GM12878 (cell line): ENCODE results near the gene ZNF280D. TPM values are rescaled to one million over a fixed set of nuclear protein-coding genes. Genes with fewer than 3 reads are reported as not detected.

ENCODE experiments used
- BACH1 ChIP-seq: fragments of 450-650 bp; IDR thresholded peaks from 2 replicates; pipeline ENCODE4 v1.6.1; 2017; ENCODE audit warnings: mild to moderate bottlenecking, borderline replicate concordance
- BHLHE40 ChIP-seq, 2 experiments: fragments of 450-650 bp in 1 of 2; IDR thresholded peaks; 2 replicates each; pipeline ENCODE4 v1.6.1; 2011 to 2017; ENCODE audit warnings: low read depth in 2 of 2, borderline replicate concordance in 1 of 2, improper control_type of control experiment in 1 of 2, low read length in 1 of 2, mild to moderate bottlenecking in 1 of 2
- CREM ChIP-seq: IDR thresholded peaks from 2 replicates; pipeline ENCODE4 v1.6.1; 2014; ENCODE audit warnings: antibody characterized with exemption, low read depth
- EGR1 ChIP-seq, 2 experiments: IDR thresholded peaks; 1 replicate in 1 of 2; 2 replicates in 1 of 2; pipeline ENCODE4 v1.6.1; 2011 to 2012; ENCODE audit warnings: low read depth in 2 of 2, low read length in 2 of 2, borderline replicate concordance in 1 of 2, mild to moderate bottlenecking in 1 of 2, moderate library complexity in 1 of 2
- HDAC2 ChIP-seq: fragments of 200-600 bp; sonication (generic); IDR thresholded peaks from 2 replicates; pipeline ENCODE4 v1.6.1; 2017
- IKZF2 ChIP-seq, 2 experiments: fragments of 450-650 bp; IDR thresholded peaks; 2 replicates each; pipeline ENCODE4 v1.6.1; 2017; ENCODE audit warnings: mild to moderate bottlenecking in 2 of 2, moderate library complexity in 2 of 2
- JUNB ChIP-seq: IDR thresholded peaks from 2 replicates; pipeline ENCODE4 v1.6.1; 2016; ENCODE audit warnings: antibody characterized with exemption, mild to moderate bottlenecking
- MEF2A ChIP-seq: IDR thresholded peaks from 2 replicates; pipeline ENCODE4 v1.6.1; 2011; ENCODE audit warnings: low read depth, mild to moderate bottlenecking, low read length, moderate library complexity; ENCODE audit not compliant: insufficient read depth
- MTA2 ChIP-seq: fragments of 450-650 bp; IDR thresholded peaks from 2 replicates; pipeline ENCODE4 v1.6.1; 2016; ENCODE audit warnings: low read depth, mild to moderate bottlenecking, moderate library complexity
- NR2F1 ChIP-seq: fragments of 450-650 bp; conservative IDR thresholded peaks from 2 replicates; pipeline ENCODE4 v1.6.1; 2017; ENCODE audit warnings: mild to moderate bottlenecking
- RCOR1 ChIP-seq: conservative IDR thresholded peaks from 2 replicates; pipeline ENCODE4 v1.6.1; 2012; ENCODE audit warnings: low read depth, low read length, improper control_type of control experiment
- RUNX3 ChIP-seq: IDR thresholded peaks from 2 replicates; pipeline ENCODE4 v1.6.1; 2012; ENCODE audit warnings: low read length, inconsistent platforms
- SIX5 ChIP-seq: IDR thresholded peaks from 2 replicates; pipeline ENCODE4 v1.6.1; 2011; ENCODE audit warnings: mild to moderate bottlenecking, low read depth, low read length, moderate library complexity; ENCODE audit not compliant: severe bottlenecking
- SP1 ChIP-seq: IDR thresholded peaks from one replicate; pipeline ENCODE4 v1.6.1; 2011; ENCODE audit warnings: low read depth, low read length
- YY1 ChIP-seq: IDR thresholded peaks from 2 replicates; pipeline ENCODE4 v1.6.1; 2011; ENCODE audit warnings: low read depth, mild to moderate bottlenecking, low read length
- polyA plus RNA-seq, 11 experiments: library from polyadenylated mRNA; depleted of rRNA in 4 of 11; unstranded in 6 of 11; stranded (reverse) in 5 of 11; fragments of >200 nt; fragmentation: Nextera tagmentation in 4 of 11; fragmentation: Illumina TruSeq in 1 of 11; extraction: Ambion mirVana in 4 of 11; extraction: Trizol in 1 of 11; gene quantifications; 1 replicate in 1 of 11; 2 replicates in 10 of 11; pipeline versions ENCODE4 v1.2.1 to v1.2.3, GENCODE V29; 2011 to 2016; ENCODE audit warnings: inconsistent platforms in 2 of 11, missing spikeins in 2 of 11, low read depth in 1 of 11
- total RNA-seq, 4 experiments: library from RNA; depleted of rRNA in 3 of 4; stranded (reverse); fragments of >200 nt in 3 of 4; fragmentation: Illumina TruSeq in 1 of 4; extraction: Trizol in 1 of 4; gene quantifications; 2 replicates each; pipeline versions ENCODE4 v1.2.1 to v1.2.3, GENCODE V29; 2013 to 2021
- TF ChIP-seq, protein P1 (sequence below): fragments of 450-650 bp; formaldehyde crosslinking; IDR thresholded peaks from 2 replicates; pipeline ENCODE4 v1.5.0; 2022; ENCODE audit warnings: mild to moderate bottlenecking, missing genetic modification characterization
- TF ChIP-seq, protein P2 (sequence below): IDR thresholded peaks from 2 replicates; pipeline ENCODE4 v1.6.1; 2012; ENCODE audit warnings: low read depth, low read length, improper control_type of control experiment
- TF ChIP-seq, protein P3 (sequence below): fragments of 450-650 bp; IDR thresholded peaks from 2 replicates; pipeline ENCODE4 v1.6.1; 2017; ENCODE audit warnings: mild to moderate bottlenecking, moderate library complexity
- TF ChIP-seq, protein P4 (sequence below): IDR thresholded peaks from 2 replicates; pipeline ENCODE4 v1.6.1; 2011; ENCODE audit warnings: low read depth, mild to moderate bottlenecking, low read length, moderate library complexity, borderline replicate concordance; ENCODE audit errors: extremely low read depth

Gene ZNF280D
- total and polyA plus RNA-seq, 10 of the 15 experiments (the other 5 are each of a cell fraction or from before 2014, with no cell fraction given) = 5.6 to 18.6 (median 8.6) TPM

DNA sequence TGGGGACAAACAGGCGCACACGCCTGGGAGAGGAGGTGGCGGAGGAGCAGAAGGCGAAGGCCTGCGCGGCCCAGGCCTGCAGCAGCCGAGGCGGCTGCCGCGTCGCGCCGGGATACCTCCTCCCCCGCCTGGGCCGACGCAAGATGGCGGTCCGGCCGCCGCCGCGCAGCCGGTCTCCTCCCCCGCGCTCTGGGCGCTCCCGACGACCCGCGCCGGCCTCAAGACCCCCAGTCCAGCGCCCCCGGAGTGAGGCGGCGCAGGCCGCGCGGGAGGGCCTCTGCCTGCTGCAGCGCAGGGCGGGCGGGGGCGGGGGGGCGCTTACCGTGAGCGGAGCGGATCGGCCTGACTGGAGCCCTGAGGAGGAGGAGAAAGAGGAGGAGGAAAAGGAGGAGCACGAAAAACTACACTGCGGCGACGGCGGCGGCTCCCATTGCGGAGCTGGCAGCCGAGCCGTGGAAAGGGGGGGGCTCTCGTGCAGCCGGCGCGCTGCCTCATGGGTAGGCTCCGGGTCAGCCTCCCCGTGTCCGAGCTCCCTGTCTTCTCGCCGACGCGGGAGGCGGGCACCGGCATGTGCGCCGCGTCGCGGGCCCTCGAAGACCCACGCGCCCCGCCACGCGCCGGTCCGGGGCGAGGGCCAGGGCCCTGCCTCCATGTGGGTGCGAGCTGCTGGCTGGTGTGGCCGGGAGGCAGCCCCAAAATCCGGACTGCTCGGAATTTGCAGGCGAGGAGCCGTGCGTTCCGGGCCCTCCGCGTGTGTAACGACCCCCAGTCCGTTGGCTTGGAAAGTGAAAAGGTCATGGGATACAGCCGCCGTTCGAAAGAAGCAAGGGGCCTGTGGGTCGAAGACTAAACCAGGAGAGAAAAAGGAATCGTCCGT is at the start of gene ZNF280D (continued):
- 0 out of 2 replicates have a peak, but pooled peaks have one; percentile 51 for TF ChIP-seq BACH1
- TF ChIP-seq MTA2 = no peak
- TF ChIP-seq IKZF2 (IDR thresholded peaks at IDR 0.05) = 0 out of 4 replicates have a peak, but pooled peaks of 1 of the 2 experiments have one; percentile 12
- TF ChIP-seq SP1 = peak; percentile 85
- 0 out of 2 replicates have a peak, but pooled peaks have one; percentile 36 for TF ChIP-seq RCOR1
- peak; percentile 36 for TF ChIP-seq NR2F1
- TF ChIP-seq YY1 = peak; percentile 95
- TF ChIP-seq, protein P1, sequence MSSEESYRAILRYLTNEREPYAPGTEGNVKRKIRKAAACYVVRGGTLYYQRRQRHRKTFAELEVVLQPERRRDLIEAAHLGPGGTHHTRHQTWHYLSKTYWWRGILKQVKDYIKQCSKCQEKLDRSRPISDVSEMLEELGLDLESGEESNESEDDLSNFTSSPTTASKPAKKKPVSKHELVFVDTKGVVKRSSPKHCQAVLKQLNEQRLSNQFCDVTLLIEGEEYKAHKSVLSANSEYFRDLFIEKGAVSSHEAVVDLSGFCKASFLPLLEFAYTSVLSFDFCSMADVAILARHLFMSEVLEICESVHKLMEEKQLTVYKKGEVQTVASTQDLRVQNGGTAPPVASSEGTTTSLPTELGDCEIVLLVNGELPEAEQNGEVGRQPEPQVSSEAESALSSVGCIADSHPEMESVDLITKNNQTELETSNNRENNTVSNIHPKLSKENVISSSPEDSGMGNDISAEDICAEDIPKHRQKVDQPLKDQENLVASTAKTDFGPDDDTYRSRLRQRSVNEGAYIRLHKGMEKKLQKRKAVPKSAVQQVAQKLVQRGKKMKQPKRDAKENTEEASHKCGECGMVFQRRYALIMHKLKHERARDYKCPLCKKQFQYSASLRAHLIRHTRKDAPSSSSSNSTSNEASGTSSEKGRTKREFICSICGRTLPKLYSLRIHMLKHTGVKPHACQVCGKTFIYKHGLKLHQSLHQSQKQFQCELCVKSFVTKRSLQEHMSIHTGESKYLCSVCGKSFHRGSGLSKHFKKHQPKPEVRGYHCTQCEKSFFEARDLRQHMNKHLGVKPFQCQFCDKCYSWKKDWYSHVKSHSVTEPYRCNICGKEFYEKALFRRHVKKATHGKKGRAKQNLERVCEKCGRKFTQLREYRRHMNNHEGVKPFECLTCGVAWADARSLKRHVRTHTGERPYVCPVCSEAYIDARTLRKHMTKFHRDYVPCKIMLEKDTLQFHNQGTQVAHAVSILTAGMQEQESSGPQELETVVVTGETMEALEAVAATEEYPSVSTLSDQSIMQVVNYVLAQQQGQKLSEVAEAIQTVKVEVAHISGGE = no peak
- no peak for TF ChIP-seq SIX5
- no peak for TF ChIP-seq JUNB
- TF ChIP-seq EGR1 (IDR thresholded peaks at IDR 0.05; ENCODE audit: borderline replicate concordance in 1 of 2, low read depth in 2 of 2, low read length in 2 of 2) = peak in 1 of 2 experiments; percentile 86; a peak in 2 of 3 replicates
- TF ChIP-seq, protein P2, sequence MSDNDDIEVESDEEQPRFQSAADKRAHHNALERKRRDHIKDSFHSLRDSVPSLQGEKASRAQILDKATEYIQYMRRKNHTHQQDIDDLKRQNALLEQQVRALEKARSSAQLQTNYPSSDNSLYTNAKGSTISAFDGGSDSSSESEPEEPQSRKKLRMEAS = peak; percentile 95
- no peak for TF ChIP-seq HDAC2
- no peak for TF ChIP-seq CREM
- TF ChIP-seq MEF2A = no peak
- TF ChIP-seq, protein P3, sequence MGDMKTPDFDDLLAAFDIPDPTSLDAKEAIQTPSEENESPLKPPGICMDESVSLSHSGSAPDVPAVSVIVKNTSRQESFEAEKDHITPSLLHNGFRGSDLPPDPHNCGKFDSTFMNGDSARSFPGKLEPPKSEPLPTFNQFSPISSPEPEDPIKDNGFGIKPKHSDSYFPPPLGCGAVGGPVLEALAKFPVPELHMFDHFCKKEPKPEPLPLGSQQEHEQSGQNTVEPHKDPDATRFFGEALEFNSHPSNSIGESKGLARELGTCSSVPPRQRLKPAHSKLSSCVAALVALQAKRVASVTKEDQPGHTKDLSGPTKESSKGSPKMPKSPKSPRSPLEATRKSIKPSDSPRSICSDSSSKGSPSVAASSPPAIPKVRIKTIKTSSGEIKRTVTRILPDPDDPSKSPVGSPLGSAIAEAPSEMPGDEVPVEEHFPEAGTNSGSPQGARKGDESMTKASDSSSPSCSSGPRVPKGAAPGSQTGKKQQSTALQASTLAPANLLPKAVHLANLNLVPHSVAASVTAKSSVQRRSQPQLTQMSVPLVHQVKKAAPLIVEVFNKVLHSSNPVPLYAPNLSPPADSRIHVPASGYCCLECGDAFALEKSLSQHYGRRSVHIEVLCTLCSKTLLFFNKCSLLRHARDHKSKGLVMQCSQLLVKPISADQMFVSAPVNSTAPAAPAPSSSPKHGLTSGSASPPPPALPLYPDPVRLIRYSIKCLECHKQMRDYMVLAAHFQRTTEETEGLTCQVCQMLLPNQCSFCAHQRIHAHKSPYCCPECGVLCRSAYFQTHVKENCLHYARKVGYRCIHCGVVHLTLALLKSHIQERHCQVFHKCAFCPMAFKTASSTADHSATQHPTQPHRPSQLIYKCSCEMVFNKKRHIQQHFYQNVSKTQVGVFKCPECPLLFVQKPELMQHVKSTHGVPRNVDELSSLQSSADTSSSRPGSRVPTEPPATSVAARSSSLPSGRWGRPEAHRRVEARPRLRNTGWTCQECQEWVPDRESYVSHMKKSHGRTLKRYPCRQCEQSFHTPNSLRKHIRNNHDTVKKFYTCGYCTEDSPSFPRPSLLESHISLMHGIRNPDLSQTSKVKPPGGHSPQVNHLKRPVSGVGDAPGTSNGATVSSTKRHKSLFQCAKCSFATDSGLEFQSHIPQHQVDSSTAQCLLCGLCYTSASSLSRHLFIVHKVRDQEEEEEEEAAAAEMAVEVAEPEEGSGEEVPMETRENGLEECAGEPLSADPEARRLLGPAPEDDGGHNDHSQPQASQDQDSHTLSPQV = 0 out of 2 replicates have a peak, but pooled peaks have one; percentile 30
- TF ChIP-seq, protein P4, sequence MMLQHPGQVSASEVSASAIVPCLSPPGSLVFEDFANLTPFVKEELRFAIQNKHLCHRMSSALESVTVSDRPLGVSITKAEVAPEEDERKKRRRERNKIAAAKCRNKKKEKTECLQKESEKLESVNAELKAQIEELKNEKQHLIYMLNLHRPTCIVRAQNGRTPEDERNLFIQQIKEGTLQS = no peak
- no peak; the same call in 1 of the 2 replicates for TF ChIP-seq RUNX3
- TF ChIP-seq BHLHE40 (IDR thresholded peaks at IDR 0.05; ENCODE audit: borderline replicate concordance in 1 of 2, low read depth in 2 of 2, low read length in 1 of 2) = peak; percentile 78 to 91; a peak in 3 of 4 replicates
